IMR-90 (cell line): Measurements from ENCODE around the gene XRN1.
"Not testable (repeated sequence)": the region's sequence is repeated elsewhere in the genome, so short reads cannot be mapped to it uniquely, and the experiment has no call there.

Source experiments
- CEBPB ChIP-seq: IDR thresholded peaks from 2 replicates; pipeline ENCODE4 v1.6.1; 2012; ENCODE audit warnings: low read depth, low read length, improper control_type of control experiment
- CTCF ChIP-seq: conservative IDR thresholded peaks from 2 replicates; pipeline ENCODE4 v1.5.1; 2012; ENCODE audit warnings: mild to moderate bottlenecking, low read depth, low read length, improper control_type of control experiment
- MXI1 ChIP-seq: IDR thresholded peaks from 2 replicates; pipeline ENCODE4 v1.6.1; 2012; ENCODE audit warnings: low read depth, mild to moderate bottlenecking, low read length, moderate library complexity, borderline replicate concordance
- POLR2A ChIP-seq: IDR thresholded peaks from 2 replicates; pipeline ENCODE4 v1.6.1; 2012; ENCODE audit warnings: mild to moderate bottlenecking, low read depth, low read length
- RAD21 ChIP-seq: IDR thresholded peaks from 2 replicates; pipeline ENCODE4 v1.6.1; 2012; ENCODE audit warnings: low read length, improper control_type of control experiment

- not testable (repeated sequence) for TF ChIP-seq CTCF, POLR2A, RAD21, MXI1, CEBPB
Measured at GRCh38 chr3:142315978-142316388, 131.9 kb downstream of the XRN1 start.
